GM23338 (cell line): ENCODE results near the gene DRD4. TPM values are rescaled to one million over a fixed set of nuclear protein-coding genes. Genes with fewer than 3 reads are reported as not detected.

Experiments used
- ATAC-seq: fragments of 200-7000 bp; cut with Tn5 transposase; 3 replicates; pipeline ENCODE4 v1.9.1; 2020
- DNase-seq: peaks from one replicate; pipeline ENCODE4 v3.0.0-alpha.2; 2015; ENCODE audit warnings: low spot score
- H2AFZ ChIP-seq: fragments of 200-600 bp; sonication (generic); 2 replicates; pipeline ENCODE4 v1.8.0; 2016; ENCODE audit warnings: antibody characterized with exemption, mild to moderate bottlenecking, moderate library complexity
- H3F3A ChIP-seq: fragments of 200-600 bp; sonication (generic); replicated peaks from 2 replicates; pipeline ENCODE4 v1.8.0; 2017; ENCODE audit warnings: antibody characterized with exemption, mixed run types, low read depth
- H3K27ac ChIP-seq: fragments of 200-600 bp; sonication (generic); 2 replicates; pipeline ENCODE4 v1.6.1; 2016; ENCODE audit warnings: low read depth
- H3K27me3 ChIP-seq: fragments of 200-600 bp; sonication (generic); 2 replicates; pipeline ENCODE4 v1.8.0; 2016; ENCODE audit warnings: mild to moderate bottlenecking, mixed run types, moderate library complexity; ENCODE audit not compliant: insufficient read depth
- H3K36me3 ChIP-seq: fragments of 200-600 bp; sonication (generic); 2 replicates; pipeline ENCODE4 v1.8.0; 2016; ENCODE audit warnings: mild to moderate bottlenecking; ENCODE audit not compliant: insufficient read depth
- H3K4me1 ChIP-seq: fragments of 200-600 bp; sonication (generic); 2 replicates; pipeline ENCODE4 v1.8.0; 2016; ENCODE audit warnings: mild to moderate bottlenecking, moderate library complexity; ENCODE audit not compliant: insufficient read depth
- H3K4me2 ChIP-seq: fragments of 200-600 bp; sonication (generic); 2 replicates; pipeline ENCODE4 v1.7.1; 2017; ENCODE audit warnings: mixed run types
- H3K4me3 ChIP-seq: fragments of 200-600 bp; sonication (generic); 2 replicates; pipeline ENCODE4 v1.6.1; 2016; ENCODE audit warnings: mixed run types
- H3K79me2 ChIP-seq: fragments of 200-600 bp; sonication (generic); replicated peaks from 2 replicates; pipeline ENCODE4 v1.8.0; 2017; ENCODE audit warnings: mild to moderate bottlenecking; ENCODE audit not compliant: insufficient read depth
- H3K9me2 ChIP-seq: fragments of 200-600 bp; sonication (generic); 2 replicates; pipeline ENCODE4 v1.8.0; 2017; ENCODE audit not compliant: insufficient read depth
- H4K20me1 ChIP-seq: fragments of 200-600 bp; sonication (generic); replicated peaks from 2 replicates; pipeline ENCODE4 v1.8.0; 2017; ENCODE audit warnings: mild to moderate bottlenecking; ENCODE audit not compliant: insufficient read depth
- H3K27ac Mint-ChIP-seq: 2 replicates; pipeline ENCODE4 v1.8.0; 2020; ENCODE audit warnings: inconsistent platforms, mild to moderate bottlenecking, moderate library complexity, mixed read lengths
- H3K27me3 Mint-ChIP-seq: 3 replicates; pipeline ENCODE4 v1.8.0; 2022; ENCODE audit warnings: low read depth, mild to moderate bottlenecking, moderate library complexity, mixed read lengths, inconsistent platforms; ENCODE audit not compliant: insufficient read depth, poor library complexity
- H3K36me3 Mint-ChIP-seq: 3 replicates; pipeline ENCODE4 v1.8.0; 2021; ENCODE audit warnings: low read depth, mild to moderate bottlenecking, inconsistent platforms, moderate library complexity, mixed read lengths
- H3K4me1 Mint-ChIP-seq: 3 replicates; pipeline ENCODE4 v1.8.0; 2020; ENCODE audit warnings: mild to moderate bottlenecking, inconsistent platforms, mixed read lengths
- H3K4me3 Mint-ChIP-seq: 3 replicates; pipeline ENCODE4 v1.8.0; 2021; ENCODE audit warnings: moderate library complexity, mild to moderate bottlenecking, inconsistent platforms, mixed read lengths
- H3K9me3 Mint-ChIP-seq: 3 replicates; pipeline ENCODE4 v1.8.0; 2020; ENCODE audit warnings: moderate library complexity, mild to moderate bottlenecking, inconsistent platforms, mixed read lengths
- CREB1 ChIP-seq: fragments of 250-450 bp; sonication (Bioruptor Pico); IDR thresholded peaks from 2 replicates; pipeline ENCODE4 v1.5.0; 2020; ENCODE audit warnings: low read depth, mild to moderate bottlenecking, moderate library complexity
- CTCF ChIP-seq, 2 experiments: fragments of 200-600 bp in 1 of 2; sonication (generic) in 1 of 2; conservative IDR thresholded peaks; 2 replicates each; pipeline versions ENCODE4 v1.5.1 to v1.6.1; 2016 to 2017; ENCODE audit warnings: antibody characterized with exemption in 2 of 2, low read depth in 2 of 2, mild to moderate bottlenecking in 2 of 2, moderate library complexity in 1 of 2
- ETS1 ChIP-seq: IDR thresholded peaks from 2 replicates; pipeline ENCODE4 v1.6.1; 2016; ENCODE audit warnings: antibody characterized with exemption
- EZH2 ChIP-seq: fragments of 200-600 bp; sonication (generic); IDR thresholded peaks from one replicate; pipeline ENCODE4 v1.8.0; 2017; ENCODE audit warnings: antibody characterized with exemption, mild to moderate bottlenecking, low read depth; ENCODE audit not compliant: unreplicated experiment
- EZH2phosphoT487 ChIP-seq: fragments of 200-600 bp; sonication (generic); IDR thresholded peaks from one replicate; pipeline ENCODE4 v1.8.1; 2018; ENCODE audit warnings: antibody characterized with exemption; ENCODE audit not compliant: unreplicated experiment
- JUNB ChIP-seq: IDR thresholded peaks from one replicate; pipeline ENCODE4 v1.6.1; 2016; ENCODE audit warnings: antibody characterized with exemption; ENCODE audit not compliant: unreplicated experiment
- NANOG ChIP-seq: IDR thresholded peaks from 2 replicates; pipeline ENCODE4 v1.6.1; 2016; ENCODE audit warnings: antibody characterized with exemption, borderline replicate concordance
- POLR2AphosphoS5 ChIP-seq: IDR thresholded peaks from 2 replicates; pipeline ENCODE4 v1.6.1; 2016; ENCODE audit warnings: antibody characterized with exemption, low read depth
- REST ChIP-seq: IDR thresholded peaks from one replicate; pipeline ENCODE4 v1.6.1; 2018; ENCODE audit warnings: antibody characterized with exemption; ENCODE audit not compliant: unreplicated experiment
- STAT1 ChIP-seq: IDR thresholded peaks from one replicate; pipeline ENCODE4 v1.6.1; 2016; ENCODE audit warnings: antibody characterized with exemption; ENCODE audit not compliant: unreplicated experiment
- ZNF114 ChIP-seq: fragments of 250-450 bp; sonication (Bioruptor Pico); IDR thresholded peaks from 2 replicates; pipeline ENCODE4 v1.5.0; 2020; ENCODE audit warnings: mild to moderate bottlenecking, moderate library complexity
- ZNF331 ChIP-seq: fragments of 250-450 bp; sonication (Bioruptor Pico); IDR thresholded peaks from 2 replicates; pipeline ENCODE4 v1.5.0; 2020; ENCODE audit warnings: low read depth, mild to moderate bottlenecking, moderate library complexity
- ZNF462 ChIP-seq: fragments of 250-450 bp; sonication (Bioruptor Pico); IDR thresholded peaks from 2 replicates; pipeline ENCODE4 v1.5.0; 2020; ENCODE audit warnings: mild to moderate bottlenecking, moderate library complexity
- polyA plus RNA-seq: library from polyadenylated mRNA; unstranded; fragments of >200 nt; fragmentation: Nextera tagmentation; extraction: Ambion mirVana; gene quantifications from 2 replicates; pipeline ENCODE4 v1.2.1, GENCODE V29; 2016
- total RNA-seq: library from RNA; depleted of rRNA; stranded (reverse); fragments of >200 nt; shearing (Covaris generic); gene quantifications from 2 replicates; pipeline ENCODE4 v1.2.3, GENCODE V29; 2014

DRD4 gene
- total and polyA plus RNA-seq, 2 experiments from 2014 or later, result 1.0 to 1.8 TPM

GRCh38 chr11:643849-644738 lies 7.0 kb downstream of the DRD4 start:
- peaks cover 7% of the 10 kb centered on the region; the same call in 1 of the 2 replicates for H3F3A ChIP-seq
- no peak for TF ChIP-seq NANOG
- no peak for TF ChIP-seq ZNF462 (CRISPR knock-in tag)
- no peak for TF ChIP-seq POLR2AphosphoS5
- TF ChIP-seq JUNB, result no peak
- TF ChIP-seq EZH2, result no peak
- TF ChIP-seq ZNF331 (CRISPR knock-in tag), result no peak
- TF ChIP-seq REST, result no peak
- TF ChIP-seq CTCF (conservative IDR thresholded peaks at IDR 0.05; ENCODE audit: low read depth in 2 of 2), result no peak
- TF ChIP-seq CREB1 (CRISPR knock-in tag), result no peak
- TF ChIP-seq STAT1, result no peak
- no peak for TF ChIP-seq ETS1
- TF ChIP-seq EZH2phosphoT487, result no peak
- no peak for TF ChIP-seq ZNF114 (CRISPR knock-in tag)
- H3K36me3 ChIP-seq, result no peaks in the 10 kb centered on the region
- no peak for DNase-seq
- Mint-ChIP-seq H3K4me1 (peaks cover 10% of the 10 kb centered on the region; the same call in 2 of the 3 replicates), H3K9me3 (no peaks in the 10 kb centered on the region), H3K27me3 (peaks cover 31% of the 10 kb centered on the region), H3K4me3 (no peak overlapping the region), H3K27ac (no peak overlapping the region), H3K36me3 (peaks cover 19% of the 10 kb centered on the region; the same call in 2 of the 3 replicates)
- no peak overlapping the region for H3K4me3 ChIP-seq
- peaks cover 20% of the 10 kb centered on the region for H3K27me3 ChIP-seq
- H3K9me2 ChIP-seq, result no peaks in the 10 kb centered on the region
- H3K27ac ChIP-seq, result no peak overlapping the region
- H2AFZ ChIP-seq, result no peak overlapping the region
- H3K4me2 ChIP-seq, result no peak overlapping the region
- no peak for ATAC-seq
- H4K20me1 ChIP-seq, result no peaks in the 10 kb centered on the region
- peaks cover 7% of the 10 kb centered on the region; the same call in 1 of the 2 replicates for H3K4me1 ChIP-seq
- H3K79me2 ChIP-seq, result no peaks in the 10 kb centered on the region
